ENCODE results near the gene TACC2.

DNA sequence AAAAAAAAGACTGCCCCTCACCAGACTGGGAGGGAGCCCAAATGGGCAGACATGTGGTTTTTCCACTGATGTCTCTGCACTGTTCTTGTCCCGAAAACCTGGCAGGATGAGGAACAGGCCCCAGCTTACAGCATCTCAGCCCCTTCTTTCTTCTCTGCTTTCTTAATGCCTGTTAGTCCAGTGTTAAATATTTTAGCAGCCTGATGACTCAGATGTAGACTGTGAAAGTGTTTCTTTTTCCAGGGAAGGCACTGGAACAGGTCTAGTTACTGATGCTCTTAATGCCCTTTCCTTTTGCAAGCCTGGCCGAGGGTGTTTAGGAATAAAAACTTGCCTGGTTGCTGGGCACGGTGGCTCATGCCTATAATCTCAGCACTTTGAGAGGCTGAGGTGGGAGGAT, 107.7 kb downstream of the TACC2 start:
- no peak for TF ChIP-seq POLR2AphosphoS5 (IDR thresholded peaks at IDR 0.05; ENCODE audit: insufficient read depth, low read depth, low read length)
- TF ChIP-seq, protein P1, sequence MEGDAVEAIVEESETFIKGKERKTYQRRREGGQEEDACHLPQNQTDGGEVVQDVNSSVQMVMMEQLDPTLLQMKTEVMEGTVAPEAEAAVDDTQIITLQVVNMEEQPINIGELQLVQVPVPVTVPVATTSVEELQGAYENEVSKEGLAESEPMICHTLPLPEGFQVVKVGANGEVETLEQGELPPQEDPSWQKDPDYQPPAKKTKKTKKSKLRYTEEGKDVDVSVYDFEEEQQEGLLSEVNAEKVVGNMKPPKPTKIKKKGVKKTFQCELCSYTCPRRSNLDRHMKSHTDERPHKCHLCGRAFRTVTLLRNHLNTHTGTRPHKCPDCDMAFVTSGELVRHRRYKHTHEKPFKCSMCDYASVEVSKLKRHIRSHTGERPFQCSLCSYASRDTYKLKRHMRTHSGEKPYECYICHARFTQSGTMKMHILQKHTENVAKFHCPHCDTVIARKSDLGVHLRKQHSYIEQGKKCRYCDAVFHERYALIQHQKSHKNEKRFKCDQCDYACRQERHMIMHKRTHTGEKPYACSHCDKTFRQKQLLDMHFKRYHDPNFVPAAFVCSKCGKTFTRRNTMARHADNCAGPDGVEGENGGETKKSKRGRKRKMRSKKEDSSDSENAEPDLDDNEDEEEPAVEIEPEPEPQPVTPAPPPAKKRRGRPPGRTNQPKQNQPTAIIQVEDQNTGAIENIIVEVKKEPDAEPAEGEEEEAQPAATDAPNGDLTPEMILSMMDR (IDR thresholded peaks at IDR 0.05; ENCODE audit: extremely low read depth in 1 of 2, insufficient read depth in 1 of 2, low read depth in 1 of 2, low read length in 2 of 2): no peak
